Measurements from ENCODE around the gene MYL12A. TPM values are rescaled to one million over a fixed set of nuclear protein-coding genes. Genes with fewer than 3 reads are reported as not detected.

MYL12A gene
- total and polyA plus RNA-seq, 2 of the 13 experiments (the other 11 are each of a cell fraction or from before 2014, with no cell fraction given) = 261 to 277 TPM

- no peak for TF ChIP-seq RAD51 (IDR thresholded peaks at IDR 0.05; ENCODE audit: borderline replicate concordance)
- TF ChIP-seq ZBTB4 (CRISPR knock-in tag; IDR thresholded peaks at IDR 0.05; ENCODE audit: borderline replicate concordance) = no peak
- 0 out of 2 replicates have a peak, but pooled peaks have one; percentile 39 for TF ChIP-seq ZNF556 (CRISPR knock-in tag; IDR thresholded peaks at IDR 0.05; ENCODE audit: borderline replicate concordance)
- TF ChIP-seq ZNF547 (CRISPR knock-in tag; IDR thresholded peaks at IDR 0.05) = 0 out of 2 replicates have a peak, but pooled peaks have one; percentile 37
- TF ChIP-seq ZNF607 (CRISPR knock-in tag; IDR thresholded peaks at IDR 0.05; ENCODE audit: borderline replicate concordance) = peak; percentile 71; the same call in 1 of the 2 replicates
- no peak for TF ChIP-seq E2F5 (CRISPR knock-in tag; conservative IDR thresholded peaks at IDR 0.05)
- no peak for TF ChIP-seq NFE2L2 (IDR thresholded peaks at IDR 0.05; ENCODE audit: low read length)
- peak; percentile 33; the same call in 1 of the 2 replicates for TF ChIP-seq SKIL (CRISPR knock-in tag; IDR thresholded peaks at IDR 0.05; ENCODE audit: borderline replicate concordance)
- TF ChIP-seq GLI4 (CRISPR knock-in tag; IDR thresholded peaks at IDR 0.05; ENCODE audit: borderline replicate concordance) = no peak
- TF ChIP-seq PAF1 (CRISPR knock-in tag; IDR thresholded peaks at IDR 0.05) = no peak
- TF ChIP-seq ZNF780A (CRISPR knock-in tag; IDR thresholded peaks at IDR 0.05) = no peak
- no peak for TF ChIP-seq MBNL3 (CRISPR knock-in tag; conservative IDR thresholded peaks at IDR 0.05)
- no peak for TF ChIP-seq FOXK2 (IDR thresholded peaks at IDR 0.05)
- no peak for TF ChIP-seq JUN (CRISPR knock-in tag; IDR thresholded peaks at IDR 0.05)
- TF ChIP-seq GMEB2 (CRISPR knock-in tag; IDR thresholded peaks at IDR 0.05; ENCODE audit: low read depth) = 0 out of 2 replicates have a peak, but pooled peaks have one; percentile 17
- 0 out of 2 replicates have a peak, but pooled peaks have one; percentile 23 for TF ChIP-seq YEATS4 (CRISPR knock-in tag; IDR thresholded peaks at IDR 0.05; ENCODE audit: borderline replicate concordance)
- no peak for TF ChIP-seq ZNF703 (CRISPR knock-in tag; IDR thresholded peaks at IDR 0.05; ENCODE audit: borderline replicate concordance)
- no peak for TF ChIP-seq DBP (CRISPR knock-in tag; IDR thresholded peaks at IDR 0.05; ENCODE audit: not compliant biosample characterization)
- no peak; the same call in 1 of the 2 replicates for TF ChIP-seq MYPOP (CRISPR knock-in tag; IDR thresholded peaks at IDR 0.05)
Observed at GRCh38 chr18:3245853-3246634, 1.6 kb upstream of the MYL12A start (continued).
